ENCODE results near the gene PPIC.

The PPIC gene

DNA sequence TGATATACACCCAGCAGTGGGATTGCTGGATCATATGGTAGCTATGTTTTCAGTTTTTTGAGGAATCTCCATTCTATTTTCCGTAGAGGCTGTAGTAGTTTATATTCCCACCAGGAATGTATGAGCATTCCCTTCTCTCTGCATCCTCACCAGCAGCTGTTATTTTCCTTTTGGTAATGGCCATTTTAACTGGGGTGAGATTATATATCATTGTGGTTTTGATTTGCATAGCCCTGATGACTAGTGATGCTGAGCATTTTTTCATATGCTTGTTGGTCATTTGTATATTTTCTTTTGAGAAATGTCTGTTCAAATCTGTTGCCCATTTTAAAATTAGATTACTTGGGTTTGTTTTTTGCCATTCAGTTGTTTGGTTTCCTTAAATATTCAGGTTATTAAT is 11.2 kb upstream of the PPIC start:
- no peak for DNase-seq (ENCODE audit: low read depth, low spot score)
- Histone ChIP-seq H3K36me3 (ENCODE audit: control insufficient read depth, insufficient read depth, low read length) (no peaks in the 10 kb centered on the region), H3K4me1 (ENCODE audit: control insufficient read depth, insufficient read depth, low read length) (no peaks in the 10 kb centered on the region), H3K9me3 (ENCODE audit: control insufficient read depth, insufficient read depth, low read length) (no peaks in the 10 kb centered on the region), H3K4me3 (ENCODE audit: low read length) (no peak overlapping the region), H3K27ac (ENCODE audit: low read length) (no peak overlapping the region), H3K27me3 (ENCODE audit: control insufficient read depth, insufficient read depth, low read length) (no peaks in the 10 kb centered on the region)
- no CpG with 5 or more reads among the region's 1 CpG for WGBS (ENCODE audit: insufficient coverage, insufficient read length)

DNA sequence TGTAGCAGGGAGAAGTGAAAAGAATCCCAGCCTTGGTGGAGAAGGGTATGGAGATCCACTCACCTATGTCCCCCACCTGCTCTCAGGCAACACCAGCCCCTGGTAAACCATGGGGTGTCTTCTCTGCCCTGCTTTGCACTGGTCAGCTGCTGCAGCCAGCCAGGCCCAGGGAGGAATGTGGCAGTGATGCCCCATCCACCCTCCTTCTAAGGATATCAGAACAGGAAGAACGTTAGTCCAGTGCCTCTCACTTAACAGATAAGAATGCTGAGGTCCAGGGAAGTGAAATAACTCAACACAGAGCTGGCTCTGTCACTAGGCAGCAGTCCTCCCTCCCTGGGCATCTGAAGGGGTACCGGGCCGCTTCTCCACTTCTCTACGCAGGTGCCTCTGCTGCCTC is 9.7 kb upstream of the PPIC start:
- no CpG with 5 or more reads among the region's 4 CpGs for WGBS (ENCODE audit: insufficient coverage, insufficient read length)
- H3K4me3 ChIP-seq (ENCODE audit: low read length), result no peak overlapping the region
- H3K4me1 ChIP-seq (ENCODE audit: control insufficient read depth, insufficient read depth, low read length), result no peaks in the 10 kb centered on the region
- H3K27me3 ChIP-seq (ENCODE audit: control insufficient read depth, insufficient read depth, low read length), result no peaks in the 10 kb centered on the region
- no peaks in the 10 kb centered on the region for H3K36me3 ChIP-seq (ENCODE audit: control insufficient read depth, insufficient read depth, low read length)
- no peaks in the 10 kb centered on the region for H3K9me3 ChIP-seq (ENCODE audit: control insufficient read depth, insufficient read depth, low read length)
- H3K27ac ChIP-seq (ENCODE audit: low read length), result no peak overlapping the region
- no peak for DNase-seq (ENCODE audit: low read depth, low spot score)

DNA sequence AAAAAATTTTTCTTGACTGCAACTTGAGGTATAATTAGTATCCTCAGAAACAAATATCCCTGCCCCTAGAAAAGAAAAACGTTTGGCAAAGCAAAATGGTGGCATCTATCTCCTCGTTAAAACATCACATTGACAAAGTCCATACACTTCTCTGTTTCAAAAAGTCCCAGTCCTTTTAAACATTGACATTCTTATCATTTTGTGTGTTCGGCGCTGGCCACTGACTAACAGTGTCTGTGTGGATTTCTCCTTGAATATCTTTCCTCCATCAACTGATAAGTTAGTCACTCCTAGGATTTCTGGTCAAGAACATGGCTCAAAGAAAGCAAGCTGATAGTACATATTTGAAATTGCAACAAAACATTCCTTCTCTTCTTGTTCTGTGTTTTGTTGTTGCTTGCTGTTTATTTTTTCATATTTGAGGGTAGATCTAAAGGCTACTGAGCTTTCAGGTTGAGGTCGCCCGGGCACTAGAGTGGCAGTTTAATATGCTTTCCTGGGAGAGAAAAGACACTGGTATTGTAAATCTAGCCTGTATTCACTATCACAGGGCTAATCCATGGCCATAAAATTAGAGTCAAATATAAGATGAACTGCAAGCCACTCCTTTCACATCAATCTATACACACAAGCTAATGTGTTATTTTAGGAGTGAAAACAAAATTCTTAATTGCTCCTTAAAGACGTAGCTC is 8.5 kb upstream of the PPIC start:
- no peak for DNase-seq (ENCODE audit: low read depth, low spot score)
- Histone ChIP-seq H3K27ac (ENCODE audit: low read length) (no peak overlapping the region), H3K9me3 (ENCODE audit: control insufficient read depth, insufficient read depth, low read length) (no peaks in the 10 kb centered on the region), H3K27me3 (ENCODE audit: control insufficient read depth, insufficient read depth, low read length) (no peaks in the 10 kb centered on the region), H3K4me3 (ENCODE audit: low read length) (no peak overlapping the region), H3K4me1 (ENCODE audit: control insufficient read depth, insufficient read depth, low read length) (no peaks in the 10 kb centered on the region), H3K36me3 (ENCODE audit: control insufficient read depth, insufficient read depth, low read length) (no peaks in the 10 kb centered on the region)
- no CpG with 5 or more reads among the region's 7 CpGs for WGBS (ENCODE audit: insufficient coverage, insufficient read length)

DNA sequence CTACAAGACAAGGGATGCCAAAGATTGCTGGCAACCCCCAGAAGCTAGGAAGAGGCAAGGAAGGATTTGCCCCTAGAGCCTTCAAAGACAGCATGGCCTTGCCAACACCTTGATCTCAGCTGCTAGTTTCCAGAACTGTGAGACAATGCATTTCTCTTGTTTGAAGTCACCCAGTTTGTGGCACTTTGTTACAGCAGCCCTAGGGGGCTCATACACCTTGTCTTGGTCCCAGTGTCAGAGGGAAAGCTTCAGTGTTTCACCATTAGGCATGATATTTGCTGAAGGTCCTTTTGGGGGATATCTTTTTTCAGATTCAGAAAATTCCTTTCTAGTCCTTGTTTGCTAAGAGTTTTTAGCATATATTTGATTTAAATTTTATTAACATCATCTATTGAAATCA is 3.1 kb upstream of the PPIC start:
- no peak overlapping the region for H3K4me3 ChIP-seq (ENCODE audit: low read length)
- H3K27me3 ChIP-seq (ENCODE audit: control insufficient read depth, insufficient read depth, low read length), result no peaks in the 10 kb centered on the region
- H3K9me3 ChIP-seq (ENCODE audit: control insufficient read depth, insufficient read depth, low read length), result no peaks in the 10 kb centered on the region
- H3K36me3 ChIP-seq (ENCODE audit: control insufficient read depth, insufficient read depth, low read length), result no peaks in the 10 kb centered on the region
- no peak for DNase-seq (ENCODE audit: low read depth, low spot score)
- no peaks in the 10 kb centered on the region; the same call in 1 of the 2 replicates for H3K4me1 ChIP-seq (ENCODE audit: control insufficient read depth, insufficient read depth, low read length)
- no peak overlapping the region for H3K27ac ChIP-seq (ENCODE audit: low read length)

DNA sequence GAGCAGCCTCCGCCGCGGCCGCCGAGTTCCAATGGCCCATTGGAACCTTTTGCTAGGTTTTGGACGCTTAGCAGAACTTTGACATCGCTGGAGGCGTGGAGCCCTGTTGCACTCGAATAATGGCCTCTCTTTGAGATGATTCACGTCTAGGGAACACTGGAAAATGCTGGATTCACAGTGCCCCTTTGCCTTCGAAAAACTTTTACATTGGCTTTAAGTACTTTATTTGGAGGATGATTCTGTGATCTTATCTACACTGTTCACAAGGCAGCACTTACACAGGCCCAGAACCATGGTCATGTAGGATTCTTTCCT is 536 bp upstream of the PPIC start:
- peak overlapping the region; percentile 95; the same call in 1 of the 2 replicates for H3K4me3 ChIP-seq (ENCODE audit: low read length)
- DNase-seq (ENCODE audit: low read depth, low spot score), result no peak
- no peaks in the 10 kb centered on the region for H3K27me3 ChIP-seq (ENCODE audit: control insufficient read depth, insufficient read depth, low read length)
- no peaks in the 10 kb centered on the region; the same call in 1 of the 2 replicates for H3K4me1 ChIP-seq (ENCODE audit: control insufficient read depth, insufficient read depth, low read length)
- no peak overlapping the region for H3K27ac ChIP-seq (ENCODE audit: low read length)
- no peaks in the 10 kb centered on the region for H3K9me3 ChIP-seq (ENCODE audit: control insufficient read depth, insufficient read depth, low read length)
- no peaks in the 10 kb centered on the region for H3K36me3 ChIP-seq (ENCODE audit: control insufficient read depth, insufficient read depth, low read length)
- no CpG with 5 or more reads among the region's 11 CpGs for WGBS (ENCODE audit: insufficient coverage, insufficient read length)

DNA sequence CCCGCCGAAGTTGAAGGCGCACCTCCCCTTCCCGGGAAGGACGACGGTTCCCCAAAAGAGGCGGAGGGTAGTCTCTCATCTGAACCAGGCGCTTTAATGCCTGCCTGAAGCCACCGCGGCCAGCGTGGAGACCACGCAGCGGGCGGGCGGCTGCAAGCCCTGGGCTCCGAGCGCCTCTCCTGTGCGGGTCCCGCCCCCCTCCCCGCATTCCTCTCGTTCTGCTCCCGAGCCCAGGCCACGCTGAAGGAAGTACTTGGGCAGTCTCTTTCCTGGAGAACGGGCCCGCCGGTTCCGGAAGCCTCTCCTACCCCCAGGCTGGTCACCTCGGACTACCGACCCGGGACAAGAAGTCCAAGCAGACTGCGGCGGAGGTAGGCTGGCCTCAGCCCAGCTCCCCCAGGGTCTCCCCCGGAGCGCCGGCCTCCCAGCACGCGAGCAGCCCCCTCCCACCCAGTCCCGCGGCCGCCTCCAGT is 571 bp downstream of the PPIC start:
- no peak for DNase-seq (ENCODE audit: low read depth, low spot score)
- no CpG with 5 or more reads among the region's 40 CpGs for WGBS (ENCODE audit: insufficient coverage, insufficient read length)
- Histone ChIP-seq H3K27ac (ENCODE audit: low read length) (no peak overlapping the region), H3K4me1 (ENCODE audit: control insufficient read depth, insufficient read depth, low read length) (peaks cover 3% of the 10 kb centered on the region; the same call in 1 of the 2 replicates), H3K36me3 (ENCODE audit: control insufficient read depth, insufficient read depth, low read length) (no peaks in the 10 kb centered on the region), H3K9me3 (ENCODE audit: control insufficient read depth, insufficient read depth, low read length) (no peaks in the 10 kb centered on the region), H3K27me3 (ENCODE audit: control insufficient read depth, insufficient read depth, low read length) (no peaks in the 10 kb centered on the region), H3K4me3 (ENCODE audit: low read length) (peak overlapping the region; percentile 95; the same call in 1 of the 2 replicates)

DNA sequence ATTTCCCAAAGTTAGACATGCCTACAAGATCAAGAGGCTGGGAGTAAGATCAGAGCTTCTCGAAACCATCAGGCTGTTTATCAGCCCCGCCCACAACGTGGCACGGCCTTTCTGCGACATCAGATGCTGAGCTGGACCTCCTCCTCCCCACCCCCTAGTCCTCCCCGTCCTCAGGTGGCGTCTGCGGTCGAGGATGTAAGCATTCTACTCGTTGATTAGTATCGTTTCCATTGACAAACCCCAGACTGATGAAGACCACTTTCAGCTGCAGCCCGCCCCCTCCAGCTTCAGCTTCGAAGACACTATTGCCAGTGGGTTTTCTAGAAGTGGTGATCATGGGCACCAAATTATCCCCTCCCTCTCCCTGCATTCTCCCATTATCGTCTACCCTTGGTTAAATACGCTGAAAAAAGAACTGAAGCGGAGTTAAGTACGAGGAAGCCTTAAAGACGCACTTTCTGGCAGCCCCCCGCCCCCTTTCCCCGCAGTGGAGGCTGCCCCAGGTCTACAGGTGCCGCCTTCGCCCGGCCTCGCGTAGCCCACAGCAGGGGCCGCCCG is 1.1 kb downstream of the PPIC start:
- peak overlapping the region; percentile 95; the same call in 1 of the 2 replicates for H3K4me3 ChIP-seq (ENCODE audit: low read length)
- no CpG with 5 or more reads among the region's 27 CpGs for WGBS (ENCODE audit: insufficient coverage, insufficient read length)
- peaks cover 3% of the 10 kb centered on the region; the same call in 1 of the 2 replicates for H3K4me1 ChIP-seq (ENCODE audit: control insufficient read depth, insufficient read depth, low read length)
- no peak overlapping the region for H3K27ac ChIP-seq (ENCODE audit: low read length)
- no peaks in the 10 kb centered on the region for H3K27me3 ChIP-seq (ENCODE audit: control insufficient read depth, insufficient read depth, low read length)
- no peaks in the 10 kb centered on the region for H3K9me3 ChIP-seq (ENCODE audit: control insufficient read depth, insufficient read depth, low read length)
- no peak for DNase-seq (ENCODE audit: low read depth, low spot score)
- H3K36me3 ChIP-seq (ENCODE audit: control insufficient read depth, insufficient read depth, low read length), result no peaks in the 10 kb centered on the region

DNA sequence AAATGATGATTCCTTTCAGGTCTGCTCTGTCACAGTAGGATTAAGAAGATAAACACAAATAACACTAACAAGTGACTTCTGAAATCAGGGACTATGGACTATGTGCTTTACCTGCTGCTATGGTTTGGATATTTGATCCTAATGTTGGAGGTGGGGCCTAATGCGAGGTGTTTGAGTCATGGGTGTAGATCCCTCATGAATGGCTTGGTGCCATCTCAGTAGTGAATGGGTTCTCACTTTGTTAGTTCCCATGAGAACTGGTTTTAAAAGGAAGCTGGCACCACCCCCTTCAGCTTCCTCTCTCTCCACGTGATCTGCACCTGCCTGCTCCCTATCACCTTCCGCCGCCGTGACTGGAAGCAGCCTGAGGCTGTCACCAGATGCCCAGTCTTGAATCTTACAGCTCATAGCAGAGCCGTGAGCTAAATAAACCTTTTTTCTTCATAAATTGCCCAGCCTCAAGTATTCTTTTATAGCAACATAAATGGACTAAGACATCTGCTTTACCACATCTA is 3.3 kb downstream of the PPIC start:
- WGBS (ENCODE audit: insufficient coverage, insufficient read length), result no CpG with 5 or more reads among the region's 6 CpGs
- Histone ChIP-seq H3K4me1 (ENCODE audit: control insufficient read depth, insufficient read depth, low read length) (peaks cover 3% of the 10 kb centered on the region; the same call in 1 of the 2 replicates), H3K36me3 (ENCODE audit: control insufficient read depth, insufficient read depth, low read length) (no peaks in the 10 kb centered on the region), H3K9me3 (ENCODE audit: control insufficient read depth, insufficient read depth, low read length) (no peaks in the 10 kb centered on the region), H3K4me3 (ENCODE audit: low read length) (no peak overlapping the region), H3K27me3 (ENCODE audit: control insufficient read depth, insufficient read depth, low read length) (no peaks in the 10 kb centered on the region), H3K27ac (ENCODE audit: low read length) (no peak overlapping the region)
- no peak for DNase-seq (ENCODE audit: low read depth, low spot score)

DNA sequence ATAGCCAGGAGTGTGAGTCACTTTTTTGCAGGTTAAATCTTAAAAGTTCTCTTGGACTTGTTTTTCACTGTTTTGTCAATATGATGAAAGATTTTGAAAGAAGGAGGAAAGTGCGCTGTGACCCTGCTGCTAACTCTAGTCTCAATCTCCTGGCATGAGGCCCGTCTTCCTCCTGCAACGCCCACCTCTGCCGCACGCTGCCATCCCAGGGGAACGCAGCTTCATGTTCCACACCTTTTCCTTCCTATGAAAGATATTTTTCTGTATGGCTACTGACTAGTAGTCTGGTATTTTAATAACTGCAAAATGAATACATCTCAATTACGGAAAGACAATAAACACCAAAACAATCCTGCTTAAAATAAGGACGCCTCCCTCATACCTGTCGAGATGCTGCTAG is 8.3 kb downstream of the PPIC start:
- no peaks in the 10 kb centered on the region; the same call in 1 of the 2 replicates for H3K9me3 ChIP-seq (ENCODE audit: control insufficient read depth, insufficient read depth, low read length)
- no peak for DNase-seq (ENCODE audit: low read depth, low spot score)
- WGBS (ENCODE audit: insufficient coverage, insufficient read length), result no CpG with 5 or more reads among the region's 9 CpGs
- H3K4me3 ChIP-seq (ENCODE audit: low read length), result no peak overlapping the region
- no peak overlapping the region for H3K27ac ChIP-seq (ENCODE audit: low read length)
- H3K27me3 ChIP-seq (ENCODE audit: control insufficient read depth, insufficient read depth, low read length), result no peaks in the 10 kb centered on the region
- peaks cover 3% of the 10 kb centered on the region; the same call in 1 of the 2 replicates for H3K4me1 ChIP-seq (ENCODE audit: control insufficient read depth, insufficient read depth, low read length)
- H3K36me3 ChIP-seq (ENCODE audit: control insufficient read depth, insufficient read depth, low read length), result peaks cover 3% of the 10 kb centered on the region; the same call in 1 of the 2 replicates

DNA sequence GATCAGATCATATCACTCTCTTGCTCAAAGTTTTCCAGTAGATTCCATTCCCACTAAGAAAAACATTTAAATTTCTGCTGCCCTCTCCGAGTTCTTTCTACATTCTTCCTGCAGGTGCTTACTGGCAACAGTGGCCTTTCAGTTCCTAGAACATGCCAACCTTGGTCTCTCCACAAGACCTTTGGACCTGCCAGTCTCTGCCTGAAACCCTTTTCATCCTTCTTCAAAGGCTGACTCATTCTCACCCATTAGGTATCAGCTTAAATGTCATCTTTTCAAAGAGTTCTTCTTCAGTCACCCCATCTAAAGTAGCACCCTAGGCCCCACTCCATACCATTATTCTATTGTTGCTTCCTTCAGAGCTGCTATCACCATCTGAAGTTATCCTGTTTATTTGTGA is 21.8 kb downstream of the PPIC start:
- WGBS (ENCODE audit: insufficient coverage, insufficient read length), result no CpG with 5 or more reads among the region's 1 CpG
- H3K27me3 ChIP-seq (ENCODE audit: control insufficient read depth, insufficient read depth, low read length), result no peaks in the 10 kb centered on the region
- H3K4me3 ChIP-seq (ENCODE audit: low read length), result no peak overlapping the region
- no peaks in the 10 kb centered on the region for H3K9me3 ChIP-seq (ENCODE audit: control insufficient read depth, insufficient read depth, low read length)
- H3K27ac ChIP-seq (ENCODE audit: low read length), result no peak overlapping the region
- no peaks in the 10 kb centered on the region for H3K4me1 ChIP-seq (ENCODE audit: control insufficient read depth, insufficient read depth, low read length)
- DNase-seq (ENCODE audit: low read depth, low spot score), result no peak
- H3K36me3 ChIP-seq (ENCODE audit: control insufficient read depth, insufficient read depth, low read length), result no peaks in the 10 kb centered on the region

DNA sequence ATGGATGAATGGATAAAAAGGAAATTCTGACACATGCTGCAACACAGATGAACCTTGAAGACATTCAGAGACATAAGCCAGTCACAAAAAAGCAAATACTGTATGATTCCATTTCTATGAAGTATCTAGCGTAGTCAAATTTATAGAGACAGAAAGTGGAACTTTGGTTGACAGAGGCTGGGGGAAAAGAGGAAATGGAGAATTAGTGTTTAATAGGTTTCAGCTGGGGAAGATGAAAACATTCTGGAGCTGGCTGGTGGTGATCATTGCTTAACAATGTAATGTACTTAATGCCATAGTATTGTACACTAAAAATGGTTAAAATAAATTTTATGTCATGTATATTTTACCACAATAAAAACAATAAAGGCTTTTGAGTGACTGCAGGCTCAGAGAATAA is 24.2 kb downstream of the PPIC start:
- no peak overlapping the region for H3K4me3 ChIP-seq (ENCODE audit: low read length)

More for the DNA sequence above, 24.2 kb downstream of the PPIC start:
- no peak overlapping the region for H3K27ac ChIP-seq (ENCODE audit: low read length)
- H3K36me3 ChIP-seq (ENCODE audit: control insufficient read depth, insufficient read depth, low read length), result no peaks in the 10 kb centered on the region
- no peaks in the 10 kb centered on the region for H3K27me3 ChIP-seq (ENCODE audit: control insufficient read depth, insufficient read depth, low read length)
- DNase-seq (ENCODE audit: low read depth, low spot score), result no peak
- no CpG with 5 or more reads among the region's 1 CpG for WGBS (ENCODE audit: insufficient coverage, insufficient read length)
- H3K4me1 ChIP-seq (ENCODE audit: control insufficient read depth, insufficient read depth, low read length), result 0 out of 2 replicates have a peak, but pooled peaks cover under 1% of the 10 kb centered on the region
- H3K9me3 ChIP-seq (ENCODE audit: control insufficient read depth, insufficient read depth, low read length), result no peaks in the 10 kb centered on the region
